Left lung (tissue), 10 donors: Measurements from ENCODE around the gene BATF3. TPM values are rescaled to one million over a fixed set of nuclear protein-coding genes. Genes with fewer than 3 reads are reported as not detected.

Source experiments
- ATAC-seq: fragments of 200-7000 bp; cut with Tn5 transposase; one replicate; pipeline ENCODE4 v1.9.1; 2020; ENCODE audit warnings: moderate library complexity
- DNase-seq, 4 donors: peaks; one replicate each; pipeline ENCODE4 v3.0.0-alpha.2; 2013 to 2020
- H3K27ac ChIP-seq, 2 donors: fragments of 200-600 bp; sonication (generic) in 1 of 2; one replicate each; pipeline versions ENCODE4 v1.5.0 to v1.8.0; 2020 to 2021
- H3K27me3 ChIP-seq, 2 donors: fragments of 200-600 bp; sonication (generic) in 1 of 2; one replicate each; pipeline versions ENCODE4 v1.5.0 to v1.8.0; 2020 to 2021
- H3K36me3 ChIP-seq, 2 donors: fragments of 200-600 bp; sonication (generic) in 1 of 2; one replicate each; pipeline versions ENCODE4 v1.5.0 to v1.8.0; 2020 to 2021
- H3K4me1 ChIP-seq, 2 donors: fragments of 200-600 bp; one replicate each; pipeline ENCODE4 v1.8.0; 2021
- H3K4me3 ChIP-seq, 2 donors: fragments of 200-600 bp; sonication (generic) in 1 of 2; one replicate each; pipeline versions ENCODE4 v1.5.0 to v1.8.0; 2020 to 2021; ENCODE audit warnings: mild to moderate bottlenecking in 1 of 2
- H3K9me3 ChIP-seq, 2 donors: fragments of 200-600 bp; sonication (generic) in 1 of 2; one replicate each; pipeline versions ENCODE4 v1.5.0 to v1.8.0; 2020 to 2021
- CTCF ChIP-seq, 2 donors: fragments of 200-600 bp; sonication (generic) in 1 of 2; IDR thresholded peaks; one replicate each; pipeline versions ENCODE4 v1.5.0 to v1.8.0; 2021; ENCODE audit warnings: antibody characterized with exemption in 2 of 2
- intact Hi-C, 2 donors: fragments of 100-400 bp; cut with DNase I; formaldehyde crosslinking; loops; one replicate each; pipeline versions ENCODE4 v1.11.2 to v1.14.2; 2022
- polyA plus RNA-seq, 6 donors: library from polyadenylated mRNA; unstranded; fragments of 120-200 nt; gene quantifications; one replicate each; pipeline ENCODE4 v1.2.1, GENCODE V29; 2013; ENCODE audit not compliant: insufficient read length in 6 of 6
- total RNA-seq, 2 donors: library from RNA; stranded (reverse); fragmentation: NEBNext Ultra II Directional; extraction: Animal tissue kit (Norgen Biotek cat#: 25700); gene quantifications; one replicate each; pipeline ENCODE4 v1.2.1, GENCODE V29; 2021
- donor health status: DM: no; HTN: yes; CAD: no.
- donor health status: DM: no; HTN: no; CAD: no.

Gene BATF3
- total and polyA plus RNA-seq, 8 donors, result 1.3 to 9.0 (median 2.6) TPM

GRCh38 chr1:212647004-212647403 is 52.6 kb downstream of the BATF3 start:
- Histone ChIP-seq H3K27me3 (no peaks in the 10 kb centered on the region), H3K4me3 (no peak overlapping the region), H3K36me3 (no peaks in the 10 kb centered on the region), H3K27ac (no peak overlapping the region), H3K4me1 (no peaks in the 10 kb centered on the region), H3K9me3 (no peaks in the 10 kb centered on the region)
- no peak for ATAC-seq
- no peak for TF ChIP-seq CTCF (IDR thresholded peaks at IDR 0.05)
- intact Hi-C loops, result no loop called here
- DNase-seq, result no peak

GRCh38 chr1:212646588-212646987 is 53.1 kb downstream of the BATF3 start:
- peak in 1 of 4 donors; percentile 74 for DNase-seq

GRCh38 chr1:212645546-212646543 is 53.8 kb downstream of the BATF3 start:
- Histone ChIP-seq H3K4me3 (no peak overlapping the region), H3K36me3 (no peaks in the 10 kb centered on the region), H3K9me3 (no peaks in the 10 kb centered on the region), H3K27ac (no peak overlapping the region), H3K4me1 (no peaks in the 10 kb centered on the region), H3K27me3 (no peaks in the 10 kb centered on the region)
- DNase-seq, result no peak
- intact Hi-C loops, result no loop called here
- no peak for ATAC-seq
- TF ChIP-seq CTCF (IDR thresholded peaks at IDR 0.05), result no peak

More at GRCh38 chr1:212646588-212646987, 53.1 kb downstream of the BATF3 start:
- H3K27me3 ChIP-seq, result no peaks in the 10 kb centered on the region
- H3K9me3 ChIP-seq, result no peaks in the 10 kb centered on the region
- no peak overlapping the region for H3K27ac ChIP-seq
- no peaks in the 10 kb centered on the region for H3K36me3 ChIP-seq
- ATAC-seq, result no peak
- no peaks in the 10 kb centered on the region for H3K4me1 ChIP-seq
- intact Hi-C loops, result no loop called here
- no peak overlapping the region for H3K4me3 ChIP-seq
- no peak for TF ChIP-seq CTCF (IDR thresholded peaks at IDR 0.05)

GRCh38 chr1:212644866-212645545 is 54.6 kb downstream of the BATF3 start:
- ATAC-seq (no peak), DNase-seq (no peak)
- H3K9me3 ChIP-seq, result peaks cover 0 to 5% of the 10 kb centered on the region in 2 donors
- H3K36me3 ChIP-seq, result no peaks in the 10 kb centered on the region
- no peak overlapping the region for H3K27ac ChIP-seq
- no peak for TF ChIP-seq CTCF (IDR thresholded peaks at IDR 0.05)
- no peak overlapping the region for H3K4me3 ChIP-seq
- H3K27me3 ChIP-seq, result no peaks in the 10 kb centered on the region
- H3K4me1 ChIP-seq, result no peaks in the 10 kb centered on the region
- intact Hi-C loops, result no loop called here

- DNase-seq (no peak), ATAC-seq (no peak)
- Histone ChIP-seq H3K27me3 (no peaks in the 10 kb centered on the region), H3K27ac (no peak overlapping the region), H3K9me3 (peaks cover 0 to 5% of the 10 kb centered on the region in 2 donors), H3K4me1 (no peaks in the 10 kb centered on the region), H3K36me3 (no peaks in the 10 kb centered on the region), H3K4me3 (no peak overlapping the region)
- no peak for TF ChIP-seq CTCF (IDR thresholded peaks at IDR 0.05)
- intact Hi-C loops, result no loop called here
Measured at GRCh38 chr1:212643877-212644276, 55.8 kb downstream of the BATF3 start.
